ENCODE data around the gene SRGAP2C. TPM values are rescaled to one million over a fixed set of nuclear protein-coding genes. Genes with fewer than 3 reads are reported as not detected.
A peak's percentile ranks its signal among the peaks of the same experiment; 100 is the strongest.
"Not testable (repeated sequence)": the region's sequence is repeated elsewhere in the genome, so short reads cannot be mapped to it uniquely, and the experiment has no call there.

The SRGAP2C gene
- total RNA-seq, 4 donors from 2014 or later, result 2.5 to 6.0 (median 3.5) TPM

DNA sequence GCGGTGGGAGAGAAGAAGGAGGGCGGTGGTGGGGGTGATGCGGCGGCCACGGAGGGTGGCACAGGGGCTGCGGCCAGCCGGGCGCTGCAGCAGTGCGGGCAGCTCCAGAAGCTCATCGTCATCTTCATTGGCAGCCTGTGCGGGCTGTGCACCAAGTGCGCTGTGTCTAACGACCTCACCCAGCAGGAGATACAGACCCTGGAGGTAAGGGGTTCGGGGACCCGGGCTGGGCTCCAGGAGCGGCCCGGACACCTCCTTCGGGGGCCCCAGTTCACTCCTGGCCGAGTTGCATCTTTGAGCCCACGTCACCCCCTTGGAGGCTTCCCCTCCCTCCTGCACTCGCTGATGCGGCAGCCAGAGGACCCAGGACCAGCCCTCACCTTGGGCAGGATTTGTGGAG lies 212.3 kb downstream of the SRGAP2C start:
- H3K9me3 ChIP-seq; H3K4me1 ChIP-seq; in situ Hi-C loops (cut with MboI; ENCODE audit: low sequenced_read_pairs in 4 of 4); DNase-seq; H3K36me3 ChIP-seq; H3K27ac ChIP-seq; ATAC-seq; intact Hi-C loops (cut with DNase I; ENCODE audit: low total_unique reads): not testable (repeated sequence)
- Histone ChIP-seq H3K4me3 (peak overlapping the region; percentile 54 to 67 (median 61)), H3K27me3 (peaks cover 0 to 14% (median 0%) of the 10 kb centered on the region in 3 donors)

GRCh38 chr1:121399193-121399592 lies 214.4 kb downstream of the SRGAP2C start:
- H3K27ac ChIP-seq; H3K4me1 ChIP-seq; H3K4me3 ChIP-seq; H3K9me3 ChIP-seq; ATAC-seq; DNase-seq; in situ Hi-C loops (cut with MboI; ENCODE audit: low sequenced_read_pairs in 4 of 4); intact Hi-C loops (cut with DNase I; ENCODE audit: low total_unique reads); H3K36me3 ChIP-seq: not testable (repeated sequence)
- peaks cover 0 to 14% (median 0%) of the 10 kb centered on the region in 3 donors for H3K27me3 ChIP-seq

DNA sequence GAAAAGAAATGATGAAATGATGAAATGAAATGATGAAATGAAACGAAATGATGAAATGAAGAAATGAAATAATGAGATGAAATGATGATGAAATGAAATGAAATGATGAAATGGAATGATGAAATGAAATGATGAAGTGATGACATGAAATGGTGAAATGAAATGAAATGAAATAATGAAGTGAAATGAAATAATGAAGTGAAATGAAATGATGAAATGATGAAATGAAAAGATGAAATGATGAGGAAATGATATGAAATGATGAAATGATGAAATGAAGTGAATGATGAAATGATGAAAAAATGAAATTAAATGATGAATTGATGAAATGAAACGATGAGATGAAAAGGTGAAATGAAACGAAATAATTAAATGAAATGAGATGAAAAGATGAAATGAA lies 215.3 kb downstream of the SRGAP2C start:
- ATAC-seq; intact Hi-C loops (cut with DNase I; ENCODE audit: low total_unique reads); H3K4me1 ChIP-seq; DNase-seq; H3K36me3 ChIP-seq; in situ Hi-C loops (cut with MboI; ENCODE audit: low sequenced_read_pairs in 4 of 4); H3K9me3 ChIP-seq; H3K4me3 ChIP-seq; H3K27ac ChIP-seq: not testable (repeated sequence)
- H3K27me3 ChIP-seq, result peaks cover 0 to 14% (median 0%) of the 10 kb centered on the region in 3 donors

GRCh38 chr1:121400541-121401310 lies 216.0 kb downstream of the SRGAP2C start:
- H3K9me3 ChIP-seq, ATAC-seq, H3K27ac ChIP-seq: not testable (repeated sequence)

DNA sequence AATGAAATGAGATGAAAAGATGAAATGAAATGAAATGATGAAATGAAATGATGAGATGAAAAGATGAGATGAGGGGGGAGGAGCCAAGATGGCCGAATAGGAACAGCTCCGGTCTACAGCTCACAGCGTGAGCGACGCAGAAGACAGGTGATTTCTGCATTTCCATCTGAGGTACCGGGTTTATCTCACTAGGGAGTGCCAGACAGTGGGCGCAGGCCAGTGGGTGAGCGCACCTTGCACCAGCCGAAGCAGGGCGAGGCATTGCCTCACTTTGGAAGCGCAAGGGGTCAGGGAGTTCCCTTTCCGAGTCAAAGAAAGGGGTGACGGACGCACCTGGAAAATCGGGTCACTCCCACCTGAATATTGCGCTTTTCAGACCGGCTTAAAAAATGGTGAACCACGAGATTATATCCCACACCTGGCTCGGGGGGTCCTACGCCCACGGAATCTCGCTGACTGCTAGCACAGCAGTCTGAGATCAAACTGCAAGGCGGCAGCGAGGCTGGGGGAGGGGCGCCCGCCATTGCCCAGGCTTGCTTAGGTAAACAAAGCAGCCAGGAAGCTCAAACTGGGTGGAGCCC lies 216.7 kb downstream of the SRGAP2C start:
- ATAC-seq; in situ Hi-C loops (cut with MboI; ENCODE audit: low sequenced_read_pairs in 4 of 4); H3K27ac ChIP-seq: not testable (repeated sequence)

More at GRCh38 chr1:121400541-121401310, 216.0 kb downstream of the SRGAP2C start:
- in situ Hi-C loops (cut with MboI; ENCODE audit: low sequenced_read_pairs in 4 of 4); H3K36me3 ChIP-seq; H3K4me3 ChIP-seq; intact Hi-C loops (cut with DNase I; ENCODE audit: low total_unique reads); DNase-seq; H3K4me1 ChIP-seq: not testable (repeated sequence)
- peaks cover 0 to 12% (median 0%) of the 10 kb centered on the region in 3 donors for H3K27me3 ChIP-seq

DNA sequence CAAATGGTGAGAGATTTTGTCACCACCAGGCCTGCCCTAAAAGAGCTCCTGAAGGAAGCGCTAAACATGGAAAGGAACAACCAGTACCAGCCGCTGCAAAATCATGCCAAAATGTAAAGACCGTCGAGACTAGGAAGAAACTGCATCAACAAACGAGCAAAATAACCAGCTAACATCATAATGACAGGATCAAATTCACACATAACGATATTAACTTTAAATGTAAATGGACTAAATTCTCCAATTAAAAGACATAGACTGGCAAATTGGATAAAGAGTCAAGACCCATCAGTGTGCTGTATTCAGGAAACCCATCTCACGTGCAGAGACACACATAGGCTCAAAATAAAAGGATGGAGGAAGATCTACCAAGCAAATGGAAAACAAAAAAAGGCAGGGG lies 218.5 kb downstream of the SRGAP2C start:
- H3K27me3 ChIP-seq; in situ Hi-C loops (cut with MboI; ENCODE audit: low sequenced_read_pairs in 4 of 4); H3K36me3 ChIP-seq; H3K27ac ChIP-seq; H3K4me3 ChIP-seq; DNase-seq; H3K4me1 ChIP-seq; intact Hi-C loops (cut with DNase I; ENCODE audit: low total_unique reads); H3K9me3 ChIP-seq; ATAC-seq: not testable (repeated sequence)

More for the DNA sequence above, 216.7 kb downstream of the SRGAP2C start:
- H3K4me1 ChIP-seq; DNase-seq; intact Hi-C loops (cut with DNase I; ENCODE audit: low total_unique reads); H3K36me3 ChIP-seq; H3K27me3 ChIP-seq; H3K9me3 ChIP-seq; H3K4me3 ChIP-seq: not testable (repeated sequence)

DNA sequence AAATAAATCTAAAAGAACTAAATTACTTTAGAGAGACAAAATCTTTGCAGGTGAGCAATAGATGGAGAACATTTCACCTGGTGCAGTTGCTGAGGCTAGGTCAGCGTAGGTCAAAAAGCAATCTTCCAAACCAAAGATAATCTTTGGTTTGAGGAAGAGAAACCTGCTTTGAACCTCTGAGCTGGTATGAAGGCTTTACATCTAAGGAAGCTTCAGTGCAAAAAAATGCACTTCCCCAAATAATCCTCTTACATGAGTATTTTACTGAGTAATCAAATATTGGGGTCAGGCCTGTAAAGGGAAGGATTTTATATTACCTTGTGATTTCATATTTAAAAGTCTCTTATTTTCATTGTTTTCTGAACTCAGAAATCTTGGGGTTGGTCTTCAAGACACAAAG lies 223.6 kb downstream of the SRGAP2C start:
- H3K27ac ChIP-seq, result no peak overlapping the region
- no peaks in the 10 kb centered on the region for H3K4me1 ChIP-seq
- H3K36me3 ChIP-seq, result no peaks in the 10 kb centered on the region
- H3K27me3 ChIP-seq, result no peaks in the 10 kb centered on the region
- TF ChIP-seq, protein P1, sequence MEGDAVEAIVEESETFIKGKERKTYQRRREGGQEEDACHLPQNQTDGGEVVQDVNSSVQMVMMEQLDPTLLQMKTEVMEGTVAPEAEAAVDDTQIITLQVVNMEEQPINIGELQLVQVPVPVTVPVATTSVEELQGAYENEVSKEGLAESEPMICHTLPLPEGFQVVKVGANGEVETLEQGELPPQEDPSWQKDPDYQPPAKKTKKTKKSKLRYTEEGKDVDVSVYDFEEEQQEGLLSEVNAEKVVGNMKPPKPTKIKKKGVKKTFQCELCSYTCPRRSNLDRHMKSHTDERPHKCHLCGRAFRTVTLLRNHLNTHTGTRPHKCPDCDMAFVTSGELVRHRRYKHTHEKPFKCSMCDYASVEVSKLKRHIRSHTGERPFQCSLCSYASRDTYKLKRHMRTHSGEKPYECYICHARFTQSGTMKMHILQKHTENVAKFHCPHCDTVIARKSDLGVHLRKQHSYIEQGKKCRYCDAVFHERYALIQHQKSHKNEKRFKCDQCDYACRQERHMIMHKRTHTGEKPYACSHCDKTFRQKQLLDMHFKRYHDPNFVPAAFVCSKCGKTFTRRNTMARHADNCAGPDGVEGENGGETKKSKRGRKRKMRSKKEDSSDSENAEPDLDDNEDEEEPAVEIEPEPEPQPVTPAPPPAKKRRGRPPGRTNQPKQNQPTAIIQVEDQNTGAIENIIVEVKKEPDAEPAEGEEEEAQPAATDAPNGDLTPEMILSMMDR (IDR thresholded peaks at IDR 0.05 in 4 of 5, conservative IDR thresholded peaks at IDR 0.05 in 1 of 5), result no peak
- no peak for TF ChIP-seq POLR2A (IDR thresholded peaks at IDR 0.05)
- no peaks in the 10 kb centered on the region for H3K9me3 ChIP-seq
- no peak overlapping the region for H3K4me3 ChIP-seq
- in situ Hi-C loops (cut with MboI; ENCODE audit: low sequenced_read_pairs in 4 of 4) (no loop called here), intact Hi-C loops (cut with DNase I; ENCODE audit: low total_unique reads) (no loop called here)
- ATAC-seq, result no peak
- no peak for DNase-seq

Data from gastrocnemius medialis (tissue), 4 donors.